Keratinocyte (primary cell): ENCODE measurements around the gene FBXO10.

Experiments
- CTCF ChIP-seq, 3 experiments: IDR thresholded peaks in 1 of 3; conservative IDR thresholded peaks in 1 of 3; optimal IDR thresholded peaks in 1 of 3; 2 replicates in 2 of 3; 3 replicates in 1 of 3; pipeline versions ENCODE3 to v1.5.1; 2011; ENCODE audit warnings: low read length in 3 of 3, mild to moderate bottlenecking in 3 of 3, moderate library complexity in 2 of 3, control low read depth in 1 of 3, inconsistent platforms in 1 of 3; ENCODE audit not compliant: insufficient read depth in 2 of 3; ENCODE audit errors: extremely low read depth in 1 of 3
- EZH2 ChIP-seq: IDR thresholded peaks from one replicate; pipeline ENCODE4 v1.6.1; 2012; ENCODE audit warnings: inconsistent platforms, mild to moderate bottlenecking, low read length, moderate library complexity

DNA sequence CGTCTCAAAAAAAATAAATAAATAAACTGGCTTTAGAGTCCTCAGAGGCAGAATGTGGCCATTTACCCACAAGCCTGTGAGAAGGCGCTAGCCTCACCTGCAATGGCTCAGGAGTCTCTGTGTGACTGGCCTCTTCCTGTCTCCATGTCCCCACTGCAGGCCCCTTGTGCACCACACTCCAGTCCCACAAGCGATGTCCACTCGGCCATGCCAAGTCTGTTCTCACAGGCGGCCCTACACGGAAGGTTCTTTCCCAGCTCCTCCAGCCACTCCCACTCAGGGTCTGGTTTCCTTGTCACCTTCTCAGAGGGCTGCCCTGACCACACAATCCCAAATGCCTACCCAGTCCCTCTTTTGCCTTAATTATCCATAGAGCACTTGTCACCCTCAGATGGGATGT, 52.3 kb downstream of the FBXO10 start:
- TF ChIP-seq CTCF (optimal IDR thresholded peaks at IDR 0.05 in 1 of 3, IDR thresholded peaks at IDR 0.05 in 1 of 3, conservative IDR thresholded peaks at IDR 0.05 in 1 of 3; ENCODE audit: extremely low read depth in 1 of 3, insufficient read depth in 2 of 3, low read length in 3 of 3) (no peak), EZH2 (no peak)
